ENCODE measurements around the gene ADAM22.

DNA sequence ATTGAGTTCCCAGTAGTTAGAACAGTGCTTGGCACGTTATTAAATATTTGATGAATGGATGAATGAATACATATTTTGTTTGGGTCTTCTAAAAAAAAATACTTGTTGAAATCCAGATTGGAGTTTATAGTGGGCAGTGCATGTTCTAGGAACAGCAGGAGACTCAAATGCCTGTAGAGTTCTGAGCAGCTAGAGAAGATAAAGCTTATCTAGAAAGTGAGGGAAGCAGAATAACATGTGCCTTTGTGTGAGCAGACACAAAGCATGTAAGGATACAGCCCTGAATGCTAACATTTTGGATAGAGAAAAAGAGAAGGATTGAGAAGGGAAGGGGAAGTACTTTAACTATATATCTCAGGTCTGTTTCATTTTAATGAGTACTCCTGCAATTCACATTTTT is 213.9 kb downstream of the ADAM22 start:
- TF ChIP-seq EZH2 (IDR thresholded peaks at IDR 0.05; ENCODE audit: low read depth) = no peak
- TF ChIP-seq, protein P1, sequence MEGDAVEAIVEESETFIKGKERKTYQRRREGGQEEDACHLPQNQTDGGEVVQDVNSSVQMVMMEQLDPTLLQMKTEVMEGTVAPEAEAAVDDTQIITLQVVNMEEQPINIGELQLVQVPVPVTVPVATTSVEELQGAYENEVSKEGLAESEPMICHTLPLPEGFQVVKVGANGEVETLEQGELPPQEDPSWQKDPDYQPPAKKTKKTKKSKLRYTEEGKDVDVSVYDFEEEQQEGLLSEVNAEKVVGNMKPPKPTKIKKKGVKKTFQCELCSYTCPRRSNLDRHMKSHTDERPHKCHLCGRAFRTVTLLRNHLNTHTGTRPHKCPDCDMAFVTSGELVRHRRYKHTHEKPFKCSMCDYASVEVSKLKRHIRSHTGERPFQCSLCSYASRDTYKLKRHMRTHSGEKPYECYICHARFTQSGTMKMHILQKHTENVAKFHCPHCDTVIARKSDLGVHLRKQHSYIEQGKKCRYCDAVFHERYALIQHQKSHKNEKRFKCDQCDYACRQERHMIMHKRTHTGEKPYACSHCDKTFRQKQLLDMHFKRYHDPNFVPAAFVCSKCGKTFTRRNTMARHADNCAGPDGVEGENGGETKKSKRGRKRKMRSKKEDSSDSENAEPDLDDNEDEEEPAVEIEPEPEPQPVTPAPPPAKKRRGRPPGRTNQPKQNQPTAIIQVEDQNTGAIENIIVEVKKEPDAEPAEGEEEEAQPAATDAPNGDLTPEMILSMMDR (conservative IDR thresholded peaks at IDR 0.05) = no peak
